Activated CD8-positive, alpha-beta T cell treated with anti-CD3 and anti-CD28 coated beads, Interleukin-2, amount 10 ng/mL, durations not matched to agents 7 days and 5 days (primary cell): ENCODE data around the gene SH3RF3. TPM values are rescaled to one million over a fixed set of nuclear protein-coding genes. Genes with fewer than 3 reads are reported as not detected.

Experiments used
- ATAC-seq: fragments of 150-1000 bp; cut with Tn5 transposase; one replicate; pipeline ENCODE4 v1.10.0; 2021; ENCODE audit warnings: moderate library complexity
- CTCF ChIA-PET: fragments of 350-600 bp; sonication (Branson Sonifier 250); formaldehyde crosslinking; loops from one replicate; lab custom pipeline; 2021; ENCODE audit warnings: antibody characterized with exemption; lab: Charles Lee
- POLR2A ChIA-PET: fragments of 350-600 bp; sonication (Branson Sonifier 250); formaldehyde crosslinking; loops from one replicate; lab custom pipeline; 2021; ENCODE audit warnings: antibody characterized with exemption; lab: Charles Lee
- DNase-seq: peaks from one replicate; pipeline ENCODE4 v3.0.0-alpha.2; 2020
- H3K27ac Mint-ChIP-seq: one replicate; pipeline ENCODE4 v1.8.0; 2021; ENCODE audit warnings: mild to moderate bottlenecking, mixed read lengths
- H3K27me3 Mint-ChIP-seq: one replicate; pipeline ENCODE4 v1.8.0; 2021; ENCODE audit warnings: low read depth, mixed read lengths
- H3K36me3 Mint-ChIP-seq: one replicate; pipeline ENCODE4 v1.8.0; 2021; ENCODE audit warnings: low read depth, mixed read lengths
- H3K4me1 Mint-ChIP-seq: one replicate; pipeline ENCODE4 v1.8.0; 2021; ENCODE audit warnings: low read depth, mixed read lengths
- H3K4me3 Mint-ChIP-seq: one replicate; pipeline ENCODE4 v1.8.0; 2021; ENCODE audit warnings: mild to moderate bottlenecking, mixed read lengths
- H3K9me3 Mint-ChIP-seq: one replicate; pipeline ENCODE4 v1.8.0; 2022; ENCODE audit warnings: mixed read lengths; ENCODE audit not compliant: insufficient read depth
- total RNA-seq, 2 experiments: library from RNA; stranded (reverse); gene quantifications; one replicate each; pipeline ENCODE4 v1.2.3, GENCODE V29; 2021

The SH3RF3 gene
- total RNA-seq, 2 experiments from 2014 or later, result 0.10 TPM; not detected in 1

- ATAC-seq (no peak), DNase-seq (no peak)
- Mint-ChIP-seq H3K27ac (no peak overlapping the region), H3K27me3 (no peaks in the 10 kb centered on the region), H3K9me3 (no peaks in the 10 kb centered on the region), H3K4me3 (no peak overlapping the region), H3K4me1 (no peaks in the 10 kb centered on the region), H3K36me3 (no peaks in the 10 kb centered on the region)
- ChIA-PET CTCF (no interaction called here), POLR2A (no interaction called here)
These were observed 153.9 kb downstream of the SH3RF3 start for GRCh38 chr2:109282865-109283264.

- POLR2A ChIA-PET, result no interaction called here
- ATAC-seq (no peak), DNase-seq (no peak)
- no peaks in the 10 kb centered on the region for H3K36me3 Mint-ChIP-seq
- no peaks in the 10 kb centered on the region for H3K4me1 Mint-ChIP-seq
- H3K9me3 Mint-ChIP-seq, result no peaks in the 10 kb centered on the region
- H3K27me3 Mint-ChIP-seq, result no peaks in the 10 kb centered on the region
- no peak overlapping the region for H3K27ac Mint-ChIP-seq
- CTCF ChIA-PET, result no interaction called here
- H3K4me3 Mint-ChIP-seq, result no peak overlapping the region
These were observed 155.8 kb downstream of the SH3RF3 start for GRCh38 chr2:109284826-109285225.

GRCh38 chr2:109285244-109285651, 156.2 kb downstream of the SH3RF3 start:
- no peak for ATAC-seq
- no peak overlapping the region for H3K27ac Mint-ChIP-seq

GRCh38 chr2:109287413-109287812, 158.4 kb downstream of the SH3RF3 start:
- CTCF ChIA-PET, result interaction anchor here (0.7 kb wide), 1 partner anchor 47 kb away, joined by 3 read pairs; no protein-coding TSS in a partner anchor

More at GRCh38 chr2:109285244-109285651, 156.2 kb downstream of the SH3RF3 start:
- H3K27me3 Mint-ChIP-seq, result peaks cover under 1% of the 10 kb centered on the region
- no peak overlapping the region for H3K4me3 Mint-ChIP-seq
- DNase-seq, result no peak
- H3K36me3 Mint-ChIP-seq, result no peaks in the 10 kb centered on the region
- no peaks in the 10 kb centered on the region for H3K4me1 Mint-ChIP-seq
- H3K9me3 Mint-ChIP-seq, result no peaks in the 10 kb centered on the region
- POLR2A ChIA-PET, result no interaction called here
- CTCF ChIA-PET, result no interaction called here

GRCh38 chr2:109287838-109288237, 158.8 kb downstream of the SH3RF3 start:
- Mint-ChIP-seq H3K9me3 (no peaks in the 10 kb centered on the region), H3K4me3 (no peak overlapping the region), H3K27me3 (peaks cover 2% of the 10 kb centered on the region), H3K27ac (no peak overlapping the region), H3K36me3 (no peaks in the 10 kb centered on the region), H3K4me1 (no peaks in the 10 kb centered on the region)
- CTCF ChIA-PET, result interaction anchor here (0.7 kb wide), 1 partner anchor 47 kb away, joined by 3 read pairs; no protein-coding TSS in a partner anchor
- POLR2A ChIA-PET, result no interaction called here
- DNase-seq (no peak), ATAC-seq (no peak)

More at GRCh38 chr2:109287413-109287812, 158.4 kb downstream of the SH3RF3 start:
- DNase-seq (no peak), ATAC-seq (no peak)
- H3K27ac Mint-ChIP-seq, result no peak overlapping the region
- POLR2A ChIA-PET, result no interaction called here
- H3K27me3 Mint-ChIP-seq, result peaks cover 2% of the 10 kb centered on the region
- H3K36me3 Mint-ChIP-seq, result no peaks in the 10 kb centered on the region
- no peaks in the 10 kb centered on the region for H3K4me1 Mint-ChIP-seq
- H3K9me3 Mint-ChIP-seq, result no peaks in the 10 kb centered on the region
- H3K4me3 Mint-ChIP-seq, result no peak overlapping the region

GRCh38 chr2:109288544-109289368, 159.8 kb downstream of the SH3RF3 start:
- Mint-ChIP-seq H3K27me3 (peaks cover 2% of the 10 kb centered on the region), H3K4me1 (no peaks in the 10 kb centered on the region), H3K36me3 (no peaks in the 10 kb centered on the region), H3K9me3 (no peaks in the 10 kb centered on the region), H3K4me3 (no peak overlapping the region), H3K27ac (no peak overlapping the region)
- no peak for DNase-seq
- CTCF ChIA-PET, result interaction anchor here (0.6 to 1.0 kb wide), 2 partner anchors 221 to 256 kb away, joined by 3 read pairs; no protein-coding TSS in a partner anchor
- no peak for ATAC-seq
- POLR2A ChIA-PET, result interaction anchor here (0.9 kb wide), 1 partner anchor 28 kb away, joined by 4 read pairs; no protein-coding TSS in a partner anchor

- Mint-ChIP-seq H3K27me3 (peaks cover 2% of the 10 kb centered on the region), H3K9me3 (peaks cover 4% of the 10 kb centered on the region), H3K4me3 (no peak overlapping the region), H3K27ac (no peak overlapping the region), H3K4me1 (peaks cover 2% of the 10 kb centered on the region), H3K36me3 (no peaks in the 10 kb centered on the region)
- DNase-seq (no peak), ATAC-seq (no peak)
- CTCF ChIA-PET, result interaction anchor here (0.6 to 1.0 kb wide), 2 partner anchors 221 to 255 kb away, joined by 3 read pairs; no protein-coding TSS in a partner anchor
- POLR2A ChIA-PET, result interaction anchor here (0.9 kb wide), 1 partner anchor 29 kb away, joined by 4 read pairs; no protein-coding TSS in a partner anchor
These were observed 160.7 kb downstream of the SH3RF3 start for GRCh38 chr2:109289504-109290222.

GRCh38 chr2:109290887-109291643, 162.1 kb downstream of the SH3RF3 start:
- DNase-seq, result no peak
- CTCF ChIA-PET, result no interaction called here
- no peak for ATAC-seq
- no peaks in the 10 kb centered on the region for H3K36me3 Mint-ChIP-seq
- no peak overlapping the region for H3K4me3 Mint-ChIP-seq
- H3K27ac Mint-ChIP-seq, result no peak overlapping the region
- peaks cover 2% of the 10 kb centered on the region for H3K27me3 Mint-ChIP-seq
- peaks cover 8% of the 10 kb centered on the region for H3K4me1 Mint-ChIP-seq
- POLR2A ChIA-PET, result no interaction called here
- peaks cover 4% of the 10 kb centered on the region for H3K9me3 Mint-ChIP-seq

- CTCF ChIA-PET, result interaction anchor here (0.6 kb wide), 1 partner anchor 85 kb away, joined by 3 read pairs; no protein-coding TSS in a partner anchor
- peaks cover 2% of the 10 kb centered on the region for H3K27me3 Mint-ChIP-seq
- POLR2A ChIA-PET, result no interaction called here
These were observed 163.4 kb downstream of the SH3RF3 start for GRCh38 chr2:109292386-109292785.

GRCh38 chr2:109293663-109294062, 164.7 kb downstream of the SH3RF3 start:
- CTCF ChIA-PET, result no interaction called here

More at GRCh38 chr2:109292386-109292785, 163.4 kb downstream of the SH3RF3 start:
- ATAC-seq, result no peak
- peaks cover 8% of the 10 kb centered on the region for H3K4me1 Mint-ChIP-seq
- DNase-seq, result no peak
- peaks cover 4% of the 10 kb centered on the region for H3K9me3 Mint-ChIP-seq
- no peaks in the 10 kb centered on the region for H3K36me3 Mint-ChIP-seq
- no peak overlapping the region for H3K4me3 Mint-ChIP-seq
- no peak overlapping the region for H3K27ac Mint-ChIP-seq

GRCh38 chr2:109294523-109294922, 165.5 kb downstream of the SH3RF3 start:
- no peak overlapping the region for H3K4me3 Mint-ChIP-seq
- POLR2A ChIA-PET, result interaction anchor here (0.7 kb wide), 1 partner anchor 198 kb away, joined by 4 read pairs; no protein-coding TSS in a partner anchor
- CTCF ChIA-PET, result no interaction called here
- peaks cover 9% of the 10 kb centered on the region for H3K4me1 Mint-ChIP-seq
- no peak for ATAC-seq
- H3K9me3 Mint-ChIP-seq, result peaks cover 4% of the 10 kb centered on the region
- DNase-seq, result no peak
- peaks cover 2% of the 10 kb centered on the region for H3K27me3 Mint-ChIP-seq
- H3K36me3 Mint-ChIP-seq, result no peaks in the 10 kb centered on the region
- no peak overlapping the region for H3K27ac Mint-ChIP-seq

More at GRCh38 chr2:109293663-109294062, 164.7 kb downstream of the SH3RF3 start:
- no peaks in the 10 kb centered on the region for H3K36me3 Mint-ChIP-seq
- POLR2A ChIA-PET, result no interaction called here
- DNase-seq (no peak), ATAC-seq (no peak)
- peaks cover 2% of the 10 kb centered on the region for H3K27me3 Mint-ChIP-seq
- no peak overlapping the region for H3K4me3 Mint-ChIP-seq
- peaks cover 4% of the 10 kb centered on the region for H3K9me3 Mint-ChIP-seq
- peaks cover 8% of the 10 kb centered on the region for H3K4me1 Mint-ChIP-seq
- H3K27ac Mint-ChIP-seq, result no peak overlapping the region
